Measurements from ENCODE around the gene NFKB2. TPM values are rescaled to one million over a fixed set of nuclear protein-coding genes. Genes with fewer than 3 reads are reported as not detected.

NFKB2 gene
- total RNA-seq, 2 experiments from 2014 or later = 240 to 256 TPM

GRCh38 chr10:102392306-102392705 lies 3.2 kb upstream of the NFKB2 start:
- no peak for ATAC-seq (ENCODE audit: poor library complexity)

GRCh38 chr10:102393411-102394078 lies 2.0 kb upstream of the NFKB2 start:
- Mint-ChIP-seq H3K27me3 (no peaks in the 10 kb centered on the region), H3K9me3 (no peaks in the 10 kb centered on the region), H3K36me3 (ENCODE audit: low read depth) (peaks cover 42% of the 10 kb centered on the region), H3K4me3 (peak overlapping the region; percentile 92), H3K4me1 (ENCODE audit: low read depth) (peaks cover 45% of the 10 kb centered on the region), H3K27ac (peak overlapping the region; percentile 100)
- ChIA-PET CTCF (interaction anchor here (1.3 to 4.0 kb wide), 11 partner anchors 9 to 251 kb away, joined by 4 to 26 read pairs (median 7); partner anchors contain the start of genes C10orf95, FBXL15 and TRIM8), POLR2A (interaction anchor here (0.7 to 4.6 kb wide), 19 partner anchors 8 to 350 kb away, joined by 3 to 71 read pairs (median 8); partner anchors contain the start of genes ACTR1A, ARL3, C10orf95 and CUEDC2)
- TF ChIP-seq, protein P1, sequence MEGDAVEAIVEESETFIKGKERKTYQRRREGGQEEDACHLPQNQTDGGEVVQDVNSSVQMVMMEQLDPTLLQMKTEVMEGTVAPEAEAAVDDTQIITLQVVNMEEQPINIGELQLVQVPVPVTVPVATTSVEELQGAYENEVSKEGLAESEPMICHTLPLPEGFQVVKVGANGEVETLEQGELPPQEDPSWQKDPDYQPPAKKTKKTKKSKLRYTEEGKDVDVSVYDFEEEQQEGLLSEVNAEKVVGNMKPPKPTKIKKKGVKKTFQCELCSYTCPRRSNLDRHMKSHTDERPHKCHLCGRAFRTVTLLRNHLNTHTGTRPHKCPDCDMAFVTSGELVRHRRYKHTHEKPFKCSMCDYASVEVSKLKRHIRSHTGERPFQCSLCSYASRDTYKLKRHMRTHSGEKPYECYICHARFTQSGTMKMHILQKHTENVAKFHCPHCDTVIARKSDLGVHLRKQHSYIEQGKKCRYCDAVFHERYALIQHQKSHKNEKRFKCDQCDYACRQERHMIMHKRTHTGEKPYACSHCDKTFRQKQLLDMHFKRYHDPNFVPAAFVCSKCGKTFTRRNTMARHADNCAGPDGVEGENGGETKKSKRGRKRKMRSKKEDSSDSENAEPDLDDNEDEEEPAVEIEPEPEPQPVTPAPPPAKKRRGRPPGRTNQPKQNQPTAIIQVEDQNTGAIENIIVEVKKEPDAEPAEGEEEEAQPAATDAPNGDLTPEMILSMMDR (IDR thresholded peaks at IDR 0.05) = peak; percentile 87
- peak in 1 of 14 experiments; percentile 42 for DNase-seq
- ATAC-seq (ENCODE audit: poor library complexity) = no peak
- H3K9me3 ChIP-seq (ENCODE audit: control insufficient read depth in 1 of 2, insufficient read depth in 1 of 2, low read length in 2 of 2) = no peaks in the 10 kb centered on the region
- intact Hi-C loops (cut with DNase I, micrococcal nuclease) = loop anchor here (1.0 to 10.0 kb wide), 8 partner anchors 27 to 351 kb away; partner anchors contain the start of genes FBXL15 (in 1 of the 2), TRIM8 (in 1 of the 2) and WBP1L (in 1 of the 2)
- H3K4me3 ChIP-seq (ENCODE audit: low read length) = peak overlapping the region; percentile 64
- peaks cover 50% of the 10 kb centered on the region for H3K4me1 ChIP-seq (ENCODE audit: insufficient read depth, low read length)
- H3K36me3 ChIP-seq (ENCODE audit: insufficient read depth, low read length) = peaks cover 23% of the 10 kb centered on the region
- H3K27me3 ChIP-seq (ENCODE audit: control insufficient read depth in 1 of 2, insufficient read depth in 2 of 2, low read length in 2 of 2) = no peaks in the 10 kb centered on the region
- H3K27ac ChIP-seq (ENCODE audit: low read depth in 1 of 2, low read length in 2 of 2) = peak overlapping the region; percentile 97 to 100

More at GRCh38 chr10:102392306-102392705, 3.2 kb upstream of the NFKB2 start:
- Histone ChIP-seq H3K27me3 (ENCODE audit: control insufficient read depth in 1 of 2, insufficient read depth in 2 of 2, low read length in 2 of 2) (no peaks in the 10 kb centered on the region), H3K4me3 (ENCODE audit: low read length) (no peak overlapping the region), H3K36me3 (ENCODE audit: insufficient read depth, low read length) (peaks cover 11% of the 10 kb centered on the region), H3K9me3 (ENCODE audit: control insufficient read depth in 1 of 2, insufficient read depth in 1 of 2, low read length in 2 of 2) (no peaks in the 10 kb centered on the region), H3K4me1 (ENCODE audit: insufficient read depth, low read length) (peaks cover 38% of the 10 kb centered on the region), H3K27ac (ENCODE audit: low read depth in 1 of 2, low read length in 2 of 2) (no peak overlapping the region)
- TF ChIP-seq, protein P1 (IDR thresholded peaks at IDR 0.05) = no peak
- DNase-seq = no peak
- CTCF ChIA-PET = no interaction called here
- Mint-ChIP-seq H3K4me3 (peak overlapping the region; percentile 77), H3K4me1 (ENCODE audit: low read depth) (peaks cover 33% of the 10 kb centered on the region), H3K9me3 (no peaks in the 10 kb centered on the region), H3K36me3 (ENCODE audit: low read depth) (peaks cover 31% of the 10 kb centered on the region), H3K27ac (peak overlapping the region; percentile 100), H3K27me3 (no peaks in the 10 kb centered on the region)
- intact Hi-C loops (cut with DNase I, micrococcal nuclease) = loop anchor here (2.0 to 10.0 kb wide), 4 partner anchors 190 to 352 kb away; partner anchors contain the start of genes TRIM8 (in 1 of the 2) and WBP1L (in 1 of the 2)
- POLR2A ChIA-PET = interaction anchor here (4.6 kb wide), 1 partner anchor 29 kb away, joined by 71 read pairs; the partner anchor contains the start of gene FBXL15

GRCh38 chr10:102394079-102394800 lies 1.3 kb upstream of the NFKB2 start:
- intact Hi-C loops (cut with DNase I, micrococcal nuclease) = loop anchor here (1.0 to 10.0 kb wide), 7 partner anchors 27 to 351 kb away; partner anchors contain the start of genes FBXL15 (in 1 of the 2), TRIM8 (in 1 of the 2) and WBP1L (in 1 of the 2)
- peak overlapping the region; percentile 100 for H3K27ac Mint-ChIP-seq
- DNase-seq (peak; percentile 95 to 99 (median 98)), ATAC-seq (ENCODE audit: poor library complexity) (peak; percentile 72)
- ChIA-PET POLR2A (interaction anchor here (0.7 to 4.6 kb wide), 25 partner anchors 9 to 576 kb away, joined by 3 to 71 read pairs (median 8); partner anchors contain the start of genes ACTR1A, ARL3, C10orf95 and CUEDC2), CTCF (interaction anchor here (1.3 to 4.0 kb wide), 14 partner anchors 9 to 250 kb away, joined by 4 to 26 read pairs (median 6); partner anchors contain the start of genes C10orf95, CUEDC2, FBXL15 and SUFU)
- H3K36me3 Mint-ChIP-seq (ENCODE audit: low read depth) = peaks cover 47% of the 10 kb centered on the region
- H3K27me3 ChIP-seq (ENCODE audit: control insufficient read depth in 1 of 2, insufficient read depth in 2 of 2, low read length in 2 of 2) = no peaks in the 10 kb centered on the region
- H3K4me3 Mint-ChIP-seq = peak overlapping the region; percentile 92
- H3K4me1 ChIP-seq (ENCODE audit: insufficient read depth, low read length) = peaks cover 57% of the 10 kb centered on the region
- TF ChIP-seq, protein P1 (IDR thresholded peaks at IDR 0.05) = peak; percentile 12
- H3K4me1 Mint-ChIP-seq (ENCODE audit: low read depth) = peaks cover 47% of the 10 kb centered on the region
- no peaks in the 10 kb centered on the region for H3K9me3 Mint-ChIP-seq
- peak overlapping the region; percentile 64 for H3K4me3 ChIP-seq (ENCODE audit: low read length)
- no peaks in the 10 kb centered on the region for H3K27me3 Mint-ChIP-seq
- peaks cover 25% of the 10 kb centered on the region for H3K36me3 ChIP-seq (ENCODE audit: insufficient read depth, low read length)
- H3K9me3 ChIP-seq (ENCODE audit: control insufficient read depth in 1 of 2, insufficient read depth in 1 of 2, low read length in 2 of 2) = no peaks in the 10 kb centered on the region
- H3K27ac ChIP-seq (ENCODE audit: low read depth in 1 of 2, low read length in 2 of 2) = peak overlapping the region; percentile 97 to 100
